UCSD-AML1 (cell line): Measurements from ENCODE around the gene LIMA1.
"Not testable (repeated sequence)": the region's sequence is repeated elsewhere in the genome, so short reads cannot be mapped to it uniquely, and the experiment has no call there.

Experiments used
- DNase-seq: peaks from one replicate; lab custom pipeline; 2025; ENCODE audit not compliant: unreplicated experiment; lab: John Stamatoyannopoulos, UW

The LIMA1 gene

GRCh38 chr12:50149311-50149710, 134.0 kb downstream of the LIMA1 start:
- no peak for DNase-seq

GRCh38 chr12:50148011-50148410, 135.3 kb downstream of the LIMA1 start:
- not testable (repeated sequence) for DNase-seq

GRCh38 chr12:50147281-50147680, 136.0 kb downstream of the LIMA1 start:
- no peak for DNase-seq

- no peak for DNase-seq
Measured at GRCh38 chr12:50145439-50145838, 137.9 kb downstream of the LIMA1 start.

- no peak for DNase-seq
Measured at GRCh38 chr12:50142993-50143392, 140.3 kb downstream of the LIMA1 start.

- no peak for DNase-seq
Measured at GRCh38 chr12:50132505-50133135, 150.7 kb downstream of the LIMA1 start.

GRCh38 chr12:50129290-50129689, 154.0 kb downstream of the LIMA1 start:
- no peak for DNase-seq

GRCh38 chr12:50127546-50127945, 155.8 kb downstream of the LIMA1 start:
- DNase-seq, result no peak
